ENCODE data around the gene CEP70. TPM values are rescaled to one million over a fixed set of nuclear protein-coding genes. Genes with fewer than 3 reads are reported as not detected.

The CEP70 gene
- total RNA-seq, 1 donor from 2014 or later, result 101 TPM

DNA sequence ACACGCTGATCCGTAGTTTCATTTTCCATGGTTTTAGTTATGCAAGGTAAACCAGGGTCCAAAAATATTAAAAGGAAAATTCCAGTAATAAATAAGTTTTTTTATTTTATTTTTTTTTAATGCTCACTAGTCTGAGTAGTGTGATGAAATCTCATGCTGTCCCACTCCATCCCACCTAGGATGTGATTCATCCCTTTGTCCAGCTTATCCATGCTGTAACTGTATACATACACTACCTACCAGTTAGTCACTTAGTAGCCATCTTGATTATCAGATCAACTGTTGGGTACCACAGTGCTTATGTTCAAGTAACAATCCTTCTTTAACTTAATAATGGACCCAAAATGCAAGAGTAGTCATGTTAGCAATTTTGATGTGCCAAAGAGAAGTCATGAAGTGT is 84.5 kb downstream of the CEP70 start:
- H3K9me3 Mint-ChIP-seq, result no peaks in the 10 kb centered on the region

DNA sequence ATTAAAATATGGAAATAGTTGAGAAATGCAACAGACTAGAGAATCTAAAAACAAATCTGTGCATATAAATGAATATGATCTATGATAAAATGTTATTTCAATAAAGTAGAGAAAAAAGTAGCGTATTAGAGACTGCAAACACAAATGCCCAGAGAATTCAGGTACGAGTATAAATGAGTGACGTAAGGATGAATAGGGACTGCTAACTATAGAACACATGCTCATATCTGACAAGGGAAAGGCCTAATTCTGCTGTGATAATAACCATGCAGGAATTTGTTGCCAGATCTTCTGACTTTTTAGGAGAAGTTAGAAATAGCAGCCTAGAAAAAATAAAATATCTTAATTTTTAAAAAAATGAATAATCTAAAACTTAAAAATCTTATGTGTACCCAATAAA is 86.5 kb downstream of the CEP70 start:
- no peak for DNase-seq (ENCODE audit: low spot score)
- H3K9me3 Mint-ChIP-seq, result no peaks in the 10 kb centered on the region
- H3K27me3 Mint-ChIP-seq (ENCODE audit: insufficient read depth, low read depth), result no peaks in the 10 kb centered on the region
- H3K4me3 Mint-ChIP-seq, result no peak overlapping the region
- Histone ChIP-seq H2AFZ (replicated peaks) (no peak overlapping the region), H3K9ac (no peak overlapping the region), H3K4me2 (no peak overlapping the region), H3K36me3 (no peaks in the 10 kb centered on the region), H3K9me3 (ENCODE audit: low read depth) (no peaks in the 10 kb centered on the region), H3F3A (ENCODE audit: low read depth) (no peaks in the 10 kb centered on the region), H3K27me3 (no peaks in the 10 kb centered on the region), H3K4me3 (no peak overlapping the region), H3K79me2 (ENCODE audit: low read depth) (no peaks in the 10 kb centered on the region), H3K4me1 (no peaks in the 10 kb centered on the region), H4K20me1 (ENCODE audit: low read depth) (no peaks in the 10 kb centered on the region), H3K27ac (no peak overlapping the region)
- H3K36me3 Mint-ChIP-seq, result no peaks in the 10 kb centered on the region
- H3K27ac Mint-ChIP-seq, result no peak overlapping the region
- no peaks in the 10 kb centered on the region for H3K4me1 Mint-ChIP-seq
- TF ChIP-seq EZH2phosphoT487 (IDR thresholded peaks at IDR 0.05) (no peak), CTCF (IDR thresholded peaks at IDR 0.05) (no peak), EZH2 (IDR thresholded peaks at IDR 0.05) (no peak)

More for the DNA sequence above, 84.5 kb downstream of the CEP70 start:
- no peaks in the 10 kb centered on the region for H3K27me3 ChIP-seq
- Mint-ChIP-seq H3K4me1 (no peaks in the 10 kb centered on the region), H3K36me3 (no peaks in the 10 kb centered on the region), H3K27ac (no peak overlapping the region), H3K4me3 (no peak overlapping the region), H3K27me3 (ENCODE audit: insufficient read depth, low read depth) (no peaks in the 10 kb centered on the region)
- no peaks in the 10 kb centered on the region for H3K9me3 ChIP-seq (ENCODE audit: low read depth)
- DNase-seq (ENCODE audit: low spot score), result no peak
- H3K4me1 ChIP-seq, result no peaks in the 10 kb centered on the region
- H3K4me3 ChIP-seq, result no peak overlapping the region
- H3F3A ChIP-seq (ENCODE audit: low read depth), result no peaks in the 10 kb centered on the region
- H2AFZ ChIP-seq (replicated peaks), result no peak overlapping the region
- no peaks in the 10 kb centered on the region for H4K20me1 ChIP-seq (ENCODE audit: low read depth)
- no peak for TF ChIP-seq EZH2phosphoT487 (IDR thresholded peaks at IDR 0.05)
- no peak for TF ChIP-seq CTCF (IDR thresholded peaks at IDR 0.05)
- TF ChIP-seq EZH2 (IDR thresholded peaks at IDR 0.05), result no peak
- H3K4me2 ChIP-seq, result no peak overlapping the region
- H3K79me2 ChIP-seq (ENCODE audit: low read depth), result no peaks in the 10 kb centered on the region
- H3K9ac ChIP-seq, result no peak overlapping the region
- H3K27ac ChIP-seq, result no peak overlapping the region
- H3K36me3 ChIP-seq, result no peaks in the 10 kb centered on the region

DNA sequence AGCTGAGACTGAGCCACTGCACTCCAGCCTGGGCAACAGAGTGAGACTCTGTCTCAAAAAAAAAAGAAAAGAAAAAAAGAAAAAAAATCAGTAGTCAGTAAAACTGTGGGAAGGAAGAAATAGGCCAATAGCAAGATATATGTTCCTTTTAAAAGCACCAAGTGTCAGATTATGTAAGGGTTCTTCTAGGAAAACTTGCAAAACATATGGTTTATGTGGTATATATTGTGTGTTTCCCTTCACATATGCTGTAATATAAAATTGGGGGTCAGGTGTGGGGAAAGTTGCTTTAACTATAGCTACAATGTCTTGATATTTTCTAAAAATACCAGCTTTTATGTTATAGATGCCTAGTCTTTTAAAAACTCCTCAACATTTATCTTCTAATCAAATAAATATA is 95.1 kb downstream of the CEP70 start:
- TF ChIP-seq CTCF (IDR thresholded peaks at IDR 0.05) (no peak), EZH2phosphoT487 (IDR thresholded peaks at IDR 0.05) (no peak), EZH2 (IDR thresholded peaks at IDR 0.05) (no peak)
- H4K20me1 ChIP-seq (ENCODE audit: low read depth), result no peaks in the 10 kb centered on the region
- no peak overlapping the region for H3K27ac Mint-ChIP-seq

More for the DNA sequence above, 95.1 kb downstream of the CEP70 start:
- H3K27me3 ChIP-seq, result no peaks in the 10 kb centered on the region
- no peak overlapping the region for H3K4me3 Mint-ChIP-seq
- no peak for DNase-seq (ENCODE audit: low spot score)
- peaks cover 2% of the 10 kb centered on the region for H3K27me3 Mint-ChIP-seq (ENCODE audit: insufficient read depth, low read depth)
- no peak overlapping the region for H3K9ac ChIP-seq
- no peaks in the 10 kb centered on the region for H3K9me3 Mint-ChIP-seq
- H3K36me3 Mint-ChIP-seq, result no peaks in the 10 kb centered on the region
- H3K36me3 ChIP-seq, result no peaks in the 10 kb centered on the region
- H2AFZ ChIP-seq (replicated peaks), result no peak overlapping the region
- H3K9me3 ChIP-seq (ENCODE audit: low read depth), result no peaks in the 10 kb centered on the region
- no peaks in the 10 kb centered on the region for H3K79me2 ChIP-seq (ENCODE audit: low read depth)
- H3K4me1 Mint-ChIP-seq, result no peaks in the 10 kb centered on the region
- no peak overlapping the region for H3K27ac ChIP-seq
- no peaks in the 10 kb centered on the region for H3F3A ChIP-seq (ENCODE audit: low read depth)
- H3K4me1 ChIP-seq, result no peaks in the 10 kb centered on the region
- no peak overlapping the region for H3K4me3 ChIP-seq
- H3K4me2 ChIP-seq, result no peak overlapping the region
